Muscle of arm (tissue), 12 donors: ENCODE data around the gene PRSS38. TPM values are rescaled to one million over a fixed set of nuclear protein-coding genes. Genes with fewer than 3 reads are reported as not detected.

ENCODE experiments used
- DNase-seq: peaks from one replicate; pipeline ENCODE4 v3.0.0-alpha.2; 2013
- polyA plus RNA-seq, 12 donors: library from polyadenylated mRNA; unstranded; fragments of 120-200 nt; gene quantifications; one replicate each; pipeline ENCODE4 v1.2.1, GENCODE V29; 2013; ENCODE audit not compliant: insufficient read length in 12 of 12

PRSS38 gene
- polyA plus RNA-seq, 12 donors = not detected

GRCh38 chr1:227885135-227885647, 69.7 kb downstream of the PRSS38 start:
- no peak for DNase-seq

- peak; percentile 65 for DNase-seq
These were observed 70.4 kb downstream of the PRSS38 start for GRCh38 chr1:227885648-227886502.

GRCh38 chr1:227886503-227886961, 71.1 kb downstream of the PRSS38 start:
- peak; percentile 48 for DNase-seq

- peak; percentile 92 for DNase-seq
These were observed 71.7 kb downstream of the PRSS38 start for GRCh38 chr1:227886993-227887696.

GRCh38 chr1:227887697-227888403, 72.4 kb downstream of the PRSS38 start:
- peak; percentile 79 for DNase-seq

- DNase-seq = no peak
These were observed 73.0 kb downstream of the PRSS38 start for GRCh38 chr1:227888404-227889046.

- no peak for DNase-seq
These were observed 73.8 kb downstream of the PRSS38 start for GRCh38 chr1:227889047-227889862.

- DNase-seq = no peak
These were observed 74.5 kb downstream of the PRSS38 start for GRCh38 chr1:227889863-227890405.

- no peak for DNase-seq
These were observed 75.2 kb downstream of the PRSS38 start for GRCh38 chr1:227890451-227891222.

- no peak for DNase-seq
These were observed 75.9 kb downstream of the PRSS38 start for GRCh38 chr1:227891223-227891954.

GRCh38 chr1:227891955-227892488, 76.5 kb downstream of the PRSS38 start:
- no peak for DNase-seq

- DNase-seq = no peak
These were observed 77.2 kb downstream of the PRSS38 start for GRCh38 chr1:227892489-227893299.

- DNase-seq = no peak
These were observed 77.9 kb downstream of the PRSS38 start for GRCh38 chr1:227893300-227893948.

GRCh38 chr1:227893949-227894721, 78.7 kb downstream of the PRSS38 start:
- DNase-seq = no peak

GRCh38 chr1:227894831-227895451, 79.5 kb downstream of the PRSS38 start:
- DNase-seq = no peak
